Activated CD4-positive, alpha-beta T cell treated with anti-CD3 and anti-CD28 coated beads, Interleukin-2, Interleukin-4, amounts not matched to agents 100 ng/mL and 50 ng/mL, durations not matched to agents 16 hours and 8 hours (primary cell): ENCODE data around the gene MIXL1.
"Not testable (repeated sequence)": the region's sequence is repeated elsewhere in the genome, so short reads cannot be mapped to it uniquely, and the experiment has no call there.

Experiments used
- DNase-seq: peaks from one replicate; pipeline ENCODE4 v3.0.0-alpha.2; 2020; ENCODE audit warnings: low spot score

MIXL1 gene

DNA sequence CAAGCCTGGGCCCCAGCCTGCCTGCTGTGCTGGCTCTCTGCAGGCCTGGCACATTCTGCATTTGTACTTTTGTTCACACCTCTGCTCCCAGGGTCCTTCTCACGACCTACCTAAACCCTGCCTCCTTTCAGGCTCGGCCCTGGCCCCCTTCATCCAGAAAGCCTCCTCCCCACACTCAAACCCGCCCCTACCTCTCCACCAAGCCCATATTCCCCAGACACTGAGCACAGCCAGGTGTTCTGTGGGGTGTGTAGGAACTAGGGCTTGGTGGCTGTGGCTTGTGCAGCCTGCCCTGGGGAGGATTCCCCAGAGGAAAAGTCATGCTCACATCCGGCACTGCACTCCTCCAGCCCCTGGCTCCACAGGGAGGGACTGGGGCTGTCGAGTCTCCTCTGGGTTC lies 8.2 kb upstream of the MIXL1 start:
- no peak for DNase-seq

DNA sequence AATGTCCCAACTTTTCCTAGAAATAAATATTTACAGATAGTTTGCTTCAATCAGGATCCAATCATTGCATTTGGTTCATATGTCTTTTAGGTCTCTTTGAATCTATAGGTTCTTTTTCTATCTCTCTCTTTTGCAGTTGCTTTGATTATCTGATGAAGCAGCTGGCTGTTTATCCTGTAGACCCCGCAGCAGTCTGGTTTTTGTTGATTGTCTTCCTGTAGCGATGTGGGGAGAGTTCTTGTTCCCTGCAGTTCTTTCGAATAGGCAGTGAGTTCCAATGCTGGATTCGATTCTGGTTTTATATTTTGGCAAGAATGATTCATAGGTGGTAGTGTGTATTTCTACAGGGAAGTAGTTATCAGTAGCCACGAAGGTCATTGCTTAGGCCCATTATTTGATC lies 7.4 kb upstream of the MIXL1 start:
- DNase-seq = no peak

DNA sequence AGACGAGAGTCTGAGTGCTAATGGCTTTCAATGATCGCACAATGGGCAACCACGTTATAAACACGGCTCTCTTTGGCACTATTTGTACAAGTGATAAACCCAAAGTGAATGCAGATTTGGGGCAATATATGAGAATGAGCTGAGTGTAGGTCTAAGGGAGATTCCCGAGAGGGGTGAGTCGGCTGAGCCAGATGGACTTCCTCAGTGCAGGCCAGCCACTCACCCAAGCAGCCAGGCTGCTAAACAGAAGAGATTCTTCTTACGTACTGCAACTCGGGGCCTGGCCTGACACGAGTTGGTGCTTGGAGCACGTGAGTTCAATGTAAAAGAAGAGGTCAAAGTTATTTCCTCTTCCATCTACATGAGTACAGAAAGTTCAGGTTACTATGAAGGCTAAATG lies 6.2 kb upstream of the MIXL1 start:
- no peak for DNase-seq

DNA sequence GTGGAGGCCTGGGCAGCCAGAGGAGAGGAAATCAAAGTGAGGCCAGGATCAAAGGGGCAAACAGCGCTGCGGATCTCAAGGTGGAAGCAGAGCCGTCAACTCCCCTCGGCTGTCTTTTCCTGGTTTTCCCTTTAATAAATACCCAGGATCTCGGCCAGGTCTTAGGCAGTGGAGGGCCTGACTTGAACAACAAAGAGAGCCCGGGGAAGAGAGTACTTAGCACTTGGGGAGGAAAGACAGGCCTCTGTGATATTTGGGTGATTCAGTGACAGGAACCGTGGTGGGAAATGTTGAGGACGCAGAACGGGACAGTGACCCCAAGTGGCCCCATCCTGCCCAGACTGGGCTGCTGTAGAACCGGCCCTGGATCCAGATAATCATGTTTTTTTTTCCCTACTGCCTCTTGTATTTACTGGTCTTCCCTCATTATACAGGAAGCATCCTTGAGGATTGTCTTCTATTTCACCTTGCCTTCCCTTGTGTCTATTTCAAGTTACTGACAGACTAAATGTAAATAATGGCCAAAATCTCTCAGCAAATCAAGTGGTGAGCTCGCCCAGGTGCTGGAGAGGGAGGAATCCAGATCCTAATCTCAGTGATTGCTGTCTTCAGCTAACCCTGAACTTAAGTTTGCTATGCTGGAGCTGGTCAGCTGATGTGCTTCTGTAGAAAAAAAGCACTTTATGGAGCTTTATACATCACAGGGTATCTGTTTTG lies 2.8 kb upstream of the MIXL1 start:
- DNase-seq = no peak

DNA sequence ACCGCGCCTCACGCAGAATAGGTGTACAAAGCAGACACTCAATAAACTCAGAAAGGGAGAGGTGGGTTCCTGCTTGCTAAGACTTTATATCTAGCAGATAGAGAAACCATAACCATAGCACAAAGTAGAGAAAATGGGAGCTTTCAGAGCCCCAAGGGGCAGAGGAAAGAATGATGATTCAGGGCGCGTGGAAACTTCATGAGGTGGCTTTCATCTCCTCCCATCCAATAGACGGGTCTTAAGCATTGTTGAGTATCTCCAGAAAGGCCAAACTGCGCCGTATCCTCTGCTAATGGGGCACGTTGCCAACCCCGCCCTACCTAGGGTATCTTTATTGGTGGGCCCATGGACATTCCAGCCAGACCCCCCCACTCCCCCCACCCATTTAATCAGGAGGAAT lies 778 bp upstream of the MIXL1 start:
- DNase-seq = no peak

DNA sequence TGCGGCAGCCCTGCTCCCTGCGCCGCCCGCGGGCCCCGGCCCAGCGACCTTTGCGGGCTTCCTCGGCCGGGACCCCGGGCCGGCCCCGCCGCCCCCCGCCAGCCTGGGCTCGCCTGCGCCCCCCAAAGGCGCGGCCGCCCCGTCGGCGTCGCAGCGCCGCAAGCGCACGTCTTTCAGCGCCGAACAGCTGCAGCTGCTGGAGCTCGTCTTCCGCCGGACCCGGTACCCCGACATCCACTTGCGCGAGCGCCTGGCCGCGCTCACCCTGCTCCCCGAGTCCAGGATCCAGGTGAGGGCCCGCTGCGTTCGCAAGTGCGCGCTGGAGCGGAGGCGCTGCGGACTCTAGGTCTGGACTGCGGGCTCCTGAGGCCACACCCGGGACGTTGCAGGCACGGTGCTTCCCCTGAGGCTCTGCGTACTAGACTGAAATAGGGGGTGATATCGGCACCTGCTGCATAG lies 351 bp downstream of the MIXL1 start:
- no peak for DNase-seq

DNA sequence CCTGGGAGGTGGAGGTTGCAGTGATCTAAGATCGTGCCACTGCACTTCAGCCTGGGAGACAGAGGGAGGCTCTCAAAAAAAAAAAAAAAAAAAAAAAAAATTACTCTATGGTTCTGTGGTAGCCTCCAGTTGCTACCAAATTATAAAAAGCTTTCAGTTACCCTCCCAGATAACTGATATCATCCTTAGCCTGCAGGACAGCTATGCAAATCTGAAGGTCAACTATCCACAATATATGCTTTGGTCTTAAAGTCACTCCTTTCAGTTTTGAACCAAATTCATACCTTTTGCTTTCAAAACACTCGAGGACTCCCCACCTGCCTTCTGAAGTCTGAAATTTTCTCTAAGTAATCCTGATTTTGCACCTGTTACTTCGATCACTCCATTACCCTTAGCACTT lies 3.1 kb downstream of the MIXL1 start:
- DNase-seq = no peak

DNA sequence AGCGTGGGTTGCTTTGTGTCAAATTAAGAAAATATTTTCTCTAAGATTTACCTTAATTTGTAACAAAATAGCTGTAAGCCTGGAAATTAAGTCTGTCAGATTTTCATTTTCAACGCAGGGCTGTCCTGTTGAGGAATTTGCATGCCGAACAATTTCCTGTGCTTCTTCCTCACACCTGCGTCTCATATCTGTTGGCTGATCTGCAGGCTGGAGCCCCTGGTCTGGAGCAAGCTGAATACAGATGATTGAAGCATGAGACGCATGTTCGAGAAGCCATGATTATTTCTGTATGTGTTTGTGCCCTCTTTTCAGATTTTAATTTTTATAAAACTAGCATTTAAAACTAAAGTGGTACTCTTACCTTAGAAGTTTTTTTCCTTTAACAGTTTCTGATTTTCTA lies 9.8 kb downstream of the MIXL1 start:
- DNase-seq = no peak

DNA sequence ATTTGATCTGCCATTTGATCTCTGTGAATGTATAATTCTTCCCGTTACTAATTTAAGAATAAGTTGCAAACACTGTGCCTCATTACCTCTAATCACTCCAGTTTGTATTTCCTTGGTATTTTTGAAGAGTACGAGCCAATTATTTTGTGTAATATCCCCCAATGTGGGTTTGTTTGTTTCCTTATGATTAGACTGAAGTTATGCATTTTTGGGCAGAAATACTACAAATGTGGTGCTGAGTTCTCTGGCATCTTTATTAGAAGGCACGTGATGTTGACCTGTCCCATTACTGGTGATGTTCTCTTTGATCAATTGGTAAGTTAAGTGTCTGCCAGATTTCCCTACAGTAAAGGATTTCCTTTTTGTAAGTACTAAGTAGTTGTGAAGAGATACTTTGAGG lies 10.3 kb downstream of the MIXL1 start:
- DNase-seq = no peak

DNA sequence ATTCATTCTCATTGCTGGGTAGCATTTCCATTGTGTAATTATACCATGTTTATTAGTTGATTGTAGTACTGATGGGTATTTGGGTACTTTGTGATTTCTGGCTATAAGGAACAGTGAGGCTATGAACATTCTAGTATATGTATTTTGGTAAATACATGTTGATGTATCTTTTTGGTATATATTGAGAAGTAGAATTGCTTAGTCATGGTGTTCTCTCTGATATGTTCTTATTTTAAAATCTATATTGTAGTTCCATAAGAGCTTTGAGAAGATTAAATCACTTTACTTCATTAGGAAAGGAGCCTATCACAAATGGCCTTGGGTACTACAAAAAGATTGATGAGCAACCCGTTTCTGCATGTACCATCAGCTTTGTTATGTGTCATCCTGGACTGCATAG lies 13.4 kb downstream of the MIXL1 start:
- no peak for DNase-seq

DNA sequence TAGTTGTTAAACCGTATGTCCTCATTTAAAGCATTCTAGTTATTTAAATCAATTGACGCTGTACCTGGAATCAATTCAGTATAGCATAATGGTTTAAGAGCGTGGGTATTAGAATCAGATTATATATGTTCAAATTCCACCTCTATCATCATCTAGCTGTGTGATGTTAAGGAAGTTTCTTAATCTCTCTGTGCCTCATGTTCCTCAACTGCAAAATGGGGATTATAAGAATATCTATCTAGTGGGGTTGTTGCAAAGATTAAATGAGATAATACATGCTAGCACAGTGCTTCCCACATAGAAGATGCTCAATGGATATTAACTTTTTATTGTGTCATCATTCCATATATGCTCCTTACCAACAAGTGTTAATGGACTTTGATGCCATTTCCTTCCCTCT lies 16.0 kb downstream of the MIXL1 start:
- DNase-seq = no peak

DNA sequence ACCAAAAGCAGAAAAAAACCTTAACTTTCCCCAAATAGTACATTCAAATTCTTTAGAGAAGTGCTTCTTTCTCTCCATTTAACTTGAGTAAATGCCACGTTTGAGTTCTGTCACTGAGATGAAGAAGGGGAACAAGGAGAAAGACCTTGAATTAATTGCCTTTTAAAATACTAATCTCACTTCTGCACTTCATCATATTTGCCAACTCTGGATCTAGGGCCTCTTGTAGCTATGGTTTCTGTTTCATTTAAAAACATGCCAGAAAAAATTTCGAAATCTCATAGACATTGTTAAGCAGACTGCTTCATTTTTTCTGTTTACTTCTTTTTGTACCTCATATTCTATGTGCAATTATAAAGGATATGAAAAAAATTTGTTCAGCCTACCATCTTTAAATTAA lies 24.6 kb downstream of the MIXL1 start:
- no peak for DNase-seq

DNA sequence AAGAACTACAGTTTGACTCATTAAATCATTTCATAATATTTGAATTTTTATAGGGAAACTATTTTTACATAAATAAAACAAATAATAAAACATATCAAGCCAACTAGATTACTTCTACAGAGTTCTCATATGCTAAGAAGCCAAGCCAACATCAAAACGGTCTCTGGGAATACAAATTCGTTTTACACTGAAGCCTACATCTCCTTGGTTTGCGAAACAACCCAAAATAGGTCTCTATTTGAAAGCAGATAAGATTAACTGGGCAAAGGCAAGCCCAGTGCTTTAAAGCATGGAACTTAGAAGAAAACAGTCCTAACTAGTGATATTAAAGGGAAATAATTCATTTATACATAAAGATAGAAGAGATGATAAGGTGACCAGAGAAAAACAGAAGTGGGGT lies 25.3 kb downstream of the MIXL1 start:
- no peak for DNase-seq

DNA sequence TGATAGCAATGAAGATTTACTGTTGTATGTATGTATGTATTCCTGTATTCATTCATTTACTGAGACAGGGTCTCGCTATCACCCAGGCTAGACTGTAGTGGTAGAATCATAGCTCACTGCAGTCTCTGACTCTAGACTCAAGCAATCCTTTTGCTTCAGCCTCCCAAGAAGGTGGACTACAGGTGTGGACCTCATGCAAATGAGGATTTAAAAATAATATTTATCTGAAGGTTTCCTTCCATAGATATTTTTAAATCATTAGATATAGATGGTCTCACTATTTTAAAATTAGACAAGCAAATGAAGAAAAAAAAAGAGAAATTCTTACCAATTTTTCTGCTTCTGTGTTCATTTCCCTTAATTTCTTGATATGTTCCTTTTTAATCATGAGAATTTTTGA lies 27.0 kb downstream of the MIXL1 start:
- no peak for DNase-seq

DNA sequence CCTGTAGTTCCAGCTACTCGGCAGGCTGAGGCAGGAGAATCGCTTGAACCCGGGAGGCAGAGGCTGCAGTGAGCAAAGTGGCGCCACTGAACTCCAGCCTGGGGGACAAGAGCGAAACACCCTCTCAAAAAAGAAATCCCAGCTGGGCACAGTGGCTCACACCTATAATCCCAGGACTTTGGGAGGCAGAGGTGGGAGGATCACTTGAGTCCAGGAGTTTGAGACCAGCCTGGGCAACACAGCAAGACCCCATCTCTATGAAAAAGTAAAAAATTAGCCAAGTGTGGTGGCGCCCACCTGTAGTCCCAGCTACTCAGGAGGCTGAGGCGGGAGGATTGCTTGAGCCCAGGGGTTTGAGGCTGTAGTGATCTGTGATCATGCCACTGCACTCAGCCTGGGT lies 29.4 kb downstream of the MIXL1 start:
- DNase-seq = not testable (repeated sequence)

DNA sequence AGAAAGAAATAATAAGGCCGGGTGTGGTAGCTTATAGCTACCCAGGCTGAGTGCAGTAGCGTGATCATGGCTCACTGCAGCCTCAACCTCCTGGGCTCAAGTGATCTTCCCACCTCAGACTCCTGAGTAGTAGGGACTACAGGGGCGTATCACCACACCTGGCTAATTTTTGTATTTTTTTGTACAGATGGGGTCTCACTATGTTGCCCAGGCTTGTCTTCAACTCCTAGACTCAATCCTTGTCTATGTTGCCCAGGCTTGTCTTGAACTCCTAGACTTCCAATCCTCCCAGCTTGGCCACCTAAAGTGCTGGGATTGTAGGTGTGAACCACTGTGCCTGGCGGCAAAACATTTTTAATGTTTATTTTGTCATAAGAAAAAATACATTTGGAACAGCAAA lies 30.5 kb downstream of the MIXL1 start:
- no peak for DNase-seq

DNA sequence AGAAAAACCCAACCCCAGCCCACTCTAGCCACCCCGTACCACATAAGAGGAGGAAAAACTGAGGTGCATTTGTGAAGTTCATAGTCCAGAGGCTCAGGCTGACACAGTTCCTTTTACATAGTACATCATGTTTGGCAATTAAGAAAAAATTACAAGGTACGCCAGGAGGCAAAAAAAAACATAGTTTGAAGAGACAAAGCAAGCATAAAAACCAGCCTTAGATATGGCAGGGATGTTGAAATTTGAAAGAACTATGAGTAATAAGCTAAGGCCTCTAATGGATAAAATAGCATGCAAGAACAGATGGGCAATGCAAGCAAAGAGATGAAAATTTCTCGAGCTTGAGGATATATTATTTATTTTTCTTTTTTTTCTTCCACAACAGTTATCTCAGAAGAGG lies 31.9 kb downstream of the MIXL1 start:
- no peak for DNase-seq

DNA sequence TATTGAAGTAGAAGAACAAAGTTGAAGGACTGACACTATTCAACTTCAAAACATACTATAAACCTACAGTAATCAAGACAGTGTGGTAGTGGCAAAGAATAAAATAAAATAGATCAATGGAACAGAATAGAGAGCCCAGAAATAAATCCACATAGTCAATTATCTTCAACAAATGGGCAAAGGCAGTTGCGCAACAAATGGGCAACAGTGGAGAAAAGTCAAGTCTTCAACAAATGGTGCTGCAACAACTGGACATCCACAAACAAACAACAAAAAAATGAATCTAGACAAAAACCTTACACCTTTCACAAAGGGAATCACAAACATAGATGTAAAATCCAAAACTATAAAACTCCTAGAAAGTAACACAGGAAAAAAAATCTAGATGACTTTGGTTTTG lies 38.4 kb downstream of the MIXL1 start:
- no peak for DNase-seq

DNA sequence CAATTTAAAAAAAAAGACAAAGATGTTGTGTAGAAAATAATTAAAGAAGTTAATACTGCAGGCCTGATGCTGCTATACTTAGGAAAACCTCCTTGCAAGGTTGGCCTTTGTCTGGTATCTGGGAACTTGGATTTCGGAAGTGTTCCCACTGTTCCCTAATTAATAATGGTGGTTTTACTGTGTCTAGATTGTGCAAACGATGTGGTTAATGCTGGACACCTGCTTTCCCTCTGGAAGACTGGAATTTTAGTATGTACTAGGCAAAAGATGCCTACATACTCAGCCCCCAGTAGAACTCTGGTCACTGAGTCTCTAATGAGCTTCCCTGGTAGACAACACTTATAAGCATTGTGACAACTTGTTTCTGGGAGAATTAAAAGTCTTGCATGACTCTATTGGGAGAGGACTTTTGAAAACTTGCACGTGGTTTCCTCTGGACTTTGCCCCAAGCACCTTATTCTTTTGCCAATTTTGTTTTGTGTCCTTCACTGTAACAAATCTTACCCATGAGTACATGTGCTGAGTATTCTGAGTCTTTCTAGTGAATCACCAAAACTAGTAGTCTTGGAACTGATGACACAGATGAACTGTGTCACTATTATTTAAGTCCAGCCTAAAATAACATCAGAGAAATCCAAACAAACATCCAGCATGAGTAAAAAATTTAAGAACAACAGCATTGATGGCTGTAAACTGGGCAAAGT lies 45.1 kb downstream of the MIXL1 start:
- no peak for DNase-seq

DNA sequence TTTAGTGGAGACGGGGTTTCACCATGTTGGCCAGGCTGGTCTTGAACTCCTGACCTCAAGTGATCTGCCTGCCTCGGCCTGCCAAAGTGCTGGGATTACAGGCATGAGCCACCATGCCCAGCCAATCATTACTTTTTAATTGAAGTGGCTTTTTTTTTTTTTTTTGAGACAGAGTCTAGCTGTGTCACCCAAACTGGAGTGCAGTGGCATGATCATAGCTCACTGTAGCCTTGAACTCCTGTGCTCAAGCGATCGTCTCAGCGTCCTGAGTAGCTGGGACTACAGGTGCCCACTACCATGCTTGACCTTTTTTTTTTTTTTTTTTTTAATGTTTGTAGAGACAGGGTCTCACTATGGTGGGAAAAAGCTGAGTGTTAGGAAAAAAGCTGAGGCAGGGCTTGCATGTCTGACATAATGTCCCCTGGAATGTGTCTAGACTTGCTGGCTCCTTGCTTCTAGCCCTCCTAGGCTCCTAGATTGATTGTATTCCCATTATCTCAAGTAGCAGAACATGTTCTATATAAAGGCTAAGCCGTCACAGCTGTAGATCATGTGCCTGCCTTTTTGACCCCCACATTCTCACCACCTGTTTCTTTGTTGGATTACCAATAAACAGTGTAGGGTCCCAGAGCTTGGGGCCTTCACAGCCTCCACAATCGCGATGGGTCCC lies 48.9 kb downstream of the MIXL1 start:
- not testable (repeated sequence) for DNase-seq

DNA sequence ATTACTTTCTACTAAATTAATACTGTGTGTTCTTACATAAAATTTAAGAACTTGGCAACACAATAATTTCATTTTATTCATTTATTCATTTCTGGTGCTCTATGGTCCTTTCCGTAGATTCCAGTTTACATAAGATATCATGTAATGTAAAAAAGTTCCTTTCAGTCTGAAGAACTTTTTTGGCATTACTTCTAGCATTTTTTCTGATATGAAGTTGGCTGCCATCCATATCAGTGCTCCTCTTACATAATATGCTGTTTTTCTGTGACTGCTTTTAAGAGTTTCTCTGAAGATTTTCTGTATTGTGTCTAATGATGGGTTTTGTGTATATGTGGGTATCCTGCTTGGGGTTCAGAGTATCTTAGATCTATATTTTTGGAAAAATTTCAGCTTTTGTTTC lies 50.7 kb downstream of the MIXL1 start:
- no peak for DNase-seq

DNA sequence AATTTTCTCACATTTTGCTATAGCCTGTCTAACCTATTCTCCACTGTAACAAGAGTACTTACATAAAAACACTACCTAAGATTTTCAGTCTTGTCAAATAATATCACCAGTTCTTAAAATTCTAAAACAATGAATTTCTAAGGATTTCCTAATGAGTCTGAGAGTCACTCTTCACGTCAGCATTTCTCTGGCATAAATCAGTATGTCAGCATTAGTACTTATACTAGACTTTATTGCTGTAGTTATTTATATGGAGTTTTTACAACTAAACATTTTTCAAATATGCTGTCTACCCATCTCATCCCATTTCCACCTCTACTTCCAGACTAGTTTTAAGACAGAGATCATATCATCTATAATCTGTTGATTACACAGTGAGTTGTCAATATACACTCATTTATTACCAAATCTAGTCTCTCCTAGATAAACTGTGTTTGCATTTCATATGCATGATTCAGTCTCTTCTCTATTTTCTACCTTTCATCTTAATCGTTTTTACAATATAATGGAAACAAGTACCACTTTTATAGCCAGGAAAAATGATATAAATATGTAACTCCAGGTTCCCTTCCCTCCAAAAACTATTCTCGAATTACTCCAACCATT lies 52.7 kb downstream of the MIXL1 start:
- DNase-seq = no peak
